ENCODE measurements around the gene MYO1E.
A peak's percentile ranks its signal among the peaks of the same experiment; 100 is the strongest.

Gene MYO1E

DNA sequence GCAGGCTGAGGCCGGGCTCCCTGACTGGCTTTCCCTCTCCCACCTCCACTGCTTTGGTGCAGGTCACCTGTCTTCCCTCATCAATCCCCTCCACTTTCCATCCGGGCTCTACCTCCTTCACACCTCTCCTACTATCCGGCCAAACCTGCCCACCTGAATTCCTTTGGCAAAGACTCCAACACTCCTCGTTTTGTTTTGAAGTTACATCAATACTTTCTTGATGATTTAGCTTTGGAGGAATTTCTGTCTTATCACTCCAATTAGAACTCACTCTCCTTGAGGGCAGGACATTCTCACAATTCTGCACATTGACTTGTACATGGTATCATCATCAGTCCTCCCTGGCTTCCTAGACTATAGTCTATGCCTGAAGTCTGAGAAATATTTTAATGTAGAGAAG, 145.7 kb downstream of the MYO1E start:
- in situ Hi-C loops (cut with HindIII; ENCODE audit: low pct_ligation_motif_present, low sequenced_read_pairs): no loop called here
- peaks cover 31% of the 10 kb centered on the region for H3K36me3 ChIP-seq (replicated peaks)
- TF ChIP-seq, protein P1, sequence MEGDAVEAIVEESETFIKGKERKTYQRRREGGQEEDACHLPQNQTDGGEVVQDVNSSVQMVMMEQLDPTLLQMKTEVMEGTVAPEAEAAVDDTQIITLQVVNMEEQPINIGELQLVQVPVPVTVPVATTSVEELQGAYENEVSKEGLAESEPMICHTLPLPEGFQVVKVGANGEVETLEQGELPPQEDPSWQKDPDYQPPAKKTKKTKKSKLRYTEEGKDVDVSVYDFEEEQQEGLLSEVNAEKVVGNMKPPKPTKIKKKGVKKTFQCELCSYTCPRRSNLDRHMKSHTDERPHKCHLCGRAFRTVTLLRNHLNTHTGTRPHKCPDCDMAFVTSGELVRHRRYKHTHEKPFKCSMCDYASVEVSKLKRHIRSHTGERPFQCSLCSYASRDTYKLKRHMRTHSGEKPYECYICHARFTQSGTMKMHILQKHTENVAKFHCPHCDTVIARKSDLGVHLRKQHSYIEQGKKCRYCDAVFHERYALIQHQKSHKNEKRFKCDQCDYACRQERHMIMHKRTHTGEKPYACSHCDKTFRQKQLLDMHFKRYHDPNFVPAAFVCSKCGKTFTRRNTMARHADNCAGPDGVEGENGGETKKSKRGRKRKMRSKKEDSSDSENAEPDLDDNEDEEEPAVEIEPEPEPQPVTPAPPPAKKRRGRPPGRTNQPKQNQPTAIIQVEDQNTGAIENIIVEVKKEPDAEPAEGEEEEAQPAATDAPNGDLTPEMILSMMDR (IDR thresholded peaks at IDR 0.05; ENCODE audit: low read depth, low read length, missing control alignments): no peak
- H3K27ac ChIP-seq: no peak overlapping the region
- DNase-seq: no peak
- no peak overlapping the region for H3K4me3 ChIP-seq (ENCODE audit: low read depth, low read length)
- no peaks in the 10 kb centered on the region for H3K27me3 ChIP-seq (replicated peaks)

DNA sequence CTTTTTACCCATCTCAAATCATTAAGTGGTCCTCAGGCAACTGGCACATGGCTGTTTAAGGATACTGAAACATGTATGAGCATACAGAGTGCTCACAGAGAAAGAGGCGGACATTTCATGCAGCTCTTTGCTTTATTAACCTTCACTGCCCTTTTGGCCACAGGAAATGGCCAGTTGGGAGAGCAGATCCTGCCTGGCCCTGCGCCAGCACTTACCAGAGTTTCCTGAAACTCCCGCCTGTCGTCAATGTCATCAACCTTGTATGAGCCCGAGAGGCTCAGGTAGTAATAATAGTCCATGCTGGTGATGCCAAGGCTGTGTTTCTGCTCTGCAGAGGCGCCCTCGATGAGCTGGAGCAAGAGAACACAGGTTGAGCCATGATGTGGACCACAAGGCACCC, 148.2 kb downstream of the MYO1E start:
- peak; percentile 18 for DNase-seq
- H3K27me3 ChIP-seq (replicated peaks): no peaks in the 10 kb centered on the region
- H3K4me3 ChIP-seq (ENCODE audit: low read depth, low read length): no peak overlapping the region
- in situ Hi-C loops (cut with HindIII; ENCODE audit: low pct_ligation_motif_present, low sequenced_read_pairs): no loop called here
- H3K27ac ChIP-seq: no peak overlapping the region
- peaks cover 44% of the 10 kb centered on the region for H3K36me3 ChIP-seq (replicated peaks)
- TF ChIP-seq, protein P1 (IDR thresholded peaks at IDR 0.05; ENCODE audit: low read depth, low read length, missing control alignments): no peak

DNA sequence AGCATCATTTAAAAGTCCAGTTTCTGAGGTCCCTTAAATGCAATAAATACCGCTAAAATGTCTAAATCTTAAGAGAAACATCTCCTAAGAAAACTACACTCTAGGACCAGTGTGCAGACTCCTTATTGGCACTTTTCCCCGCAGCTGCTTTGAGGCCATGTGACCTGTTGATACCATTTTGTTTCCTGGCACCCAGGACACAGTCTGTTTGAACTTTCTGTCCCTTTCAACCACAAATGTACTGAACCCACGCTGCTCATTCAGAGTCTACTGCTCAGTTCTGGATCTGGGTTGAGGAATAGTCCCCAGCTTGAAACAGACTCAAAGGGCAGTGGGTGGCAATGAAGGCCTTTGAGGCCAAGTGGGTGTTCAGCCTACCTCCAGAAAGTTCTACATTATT, 148.9 kb downstream of the MYO1E start:
- no peak for DNase-seq
- in situ Hi-C loops (cut with HindIII; ENCODE audit: low pct_ligation_motif_present, low sequenced_read_pairs): no loop called here
- Histone ChIP-seq H3K4me3 (ENCODE audit: low read depth, low read length) (no peak overlapping the region), H3K27ac (no peak overlapping the region), H3K27me3 (replicated peaks) (no peaks in the 10 kb centered on the region), H3K36me3 (replicated peaks) (peaks cover 47% of the 10 kb centered on the region)
- TF ChIP-seq, protein P1 (IDR thresholded peaks at IDR 0.05; ENCODE audit: low read depth, low read length, missing control alignments): no peak

DNA sequence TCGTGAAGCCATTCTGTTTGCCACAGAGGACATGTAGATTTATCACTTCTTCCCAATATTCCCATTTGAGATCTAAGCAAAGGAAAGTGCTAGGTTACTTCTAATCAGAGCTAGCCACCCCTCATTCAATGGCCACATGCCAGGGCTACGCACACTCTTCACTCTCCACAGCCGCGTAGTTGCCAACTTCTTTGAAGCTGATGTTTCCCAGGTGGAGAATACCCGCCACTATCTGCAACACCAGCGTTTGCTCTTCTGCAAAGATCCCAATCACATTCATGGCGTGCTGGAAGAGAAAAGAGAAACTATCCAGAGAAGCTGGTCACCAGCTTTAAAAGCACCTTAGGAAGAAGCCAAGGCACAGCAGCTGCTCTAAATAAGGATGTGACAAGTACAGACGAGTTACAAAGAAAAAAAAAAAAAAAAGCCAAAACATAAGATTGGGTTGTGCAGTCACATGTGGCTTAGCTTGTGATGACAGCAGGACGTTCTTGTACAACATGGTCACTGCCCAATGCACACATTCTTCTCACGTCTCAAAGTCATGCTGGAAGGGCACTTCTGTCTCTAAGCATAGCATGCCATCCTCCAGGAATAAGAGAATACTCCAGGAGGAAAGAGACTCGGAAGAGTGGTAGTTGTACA, 149.6 kb downstream of the MYO1E start:
- no peak overlapping the region for H3K4me3 ChIP-seq (ENCODE audit: low read depth, low read length)
- TF ChIP-seq, protein P1 (IDR thresholded peaks at IDR 0.05; ENCODE audit: low read depth, low read length, missing control alignments): no peak
- DNase-seq: no peak
- H3K36me3 ChIP-seq (replicated peaks): peaks cover 52% of the 10 kb centered on the region
- in situ Hi-C loops (cut with HindIII; ENCODE audit: low pct_ligation_motif_present, low sequenced_read_pairs): no loop called here
- peak overlapping the region; percentile 51 for H3K27ac ChIP-seq
- H3K27me3 ChIP-seq (replicated peaks): no peaks in the 10 kb centered on the region

DNA sequence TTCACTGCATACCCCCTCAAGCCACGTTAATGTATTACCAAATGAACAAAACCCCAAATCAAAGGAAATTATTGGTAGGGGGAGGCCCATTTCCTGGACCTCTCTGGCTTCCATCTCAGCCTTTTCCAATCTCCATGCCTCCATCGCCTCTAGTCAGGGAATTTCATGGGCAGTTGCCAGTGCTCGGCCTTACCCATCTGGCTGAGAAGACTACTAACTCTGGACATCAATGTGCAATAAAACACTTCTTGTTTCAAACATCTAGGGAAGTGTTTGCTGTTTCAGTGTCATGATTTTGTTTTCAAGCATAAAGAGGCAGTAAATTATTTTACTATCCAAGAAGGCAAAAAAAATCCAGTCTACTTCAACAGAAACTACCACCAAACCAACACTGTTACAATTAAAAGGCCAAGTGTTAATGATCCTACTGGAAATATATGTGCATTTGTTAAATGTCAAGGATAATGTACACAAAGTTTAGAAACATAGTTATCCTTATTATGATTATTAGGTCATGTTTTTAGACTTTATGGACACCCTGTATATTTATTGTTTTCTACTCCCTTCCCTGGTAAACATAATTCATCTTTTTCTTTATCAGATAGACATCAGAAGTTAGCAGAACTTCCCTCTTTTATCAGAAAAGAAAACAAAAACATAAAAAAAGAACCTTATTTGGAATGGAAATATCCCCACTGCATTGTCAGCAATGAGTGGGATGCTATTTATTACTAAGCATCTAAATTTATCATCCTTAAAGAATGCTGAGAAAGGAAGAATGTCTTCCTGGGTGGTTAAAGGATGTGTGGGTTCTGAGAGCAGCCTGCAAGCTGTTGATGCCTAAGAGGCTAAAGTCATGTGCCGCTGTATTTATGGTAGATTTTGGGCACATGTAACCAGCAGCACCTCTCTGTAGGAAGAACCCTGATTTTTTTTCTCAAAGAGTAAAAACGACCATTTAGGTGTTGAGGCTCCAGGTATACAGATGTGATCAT, 150.9 kb downstream of the MYO1E start:
- TF ChIP-seq, protein P1 (IDR thresholded peaks at IDR 0.05; ENCODE audit: low read depth, low read length, missing control alignments): no peak
- DNase-seq: peak; percentile 76
- Histone ChIP-seq H3K4me3 (ENCODE audit: low read depth, low read length) (no peak overlapping the region), H3K36me3 (replicated peaks) (peaks cover 51% of the 10 kb centered on the region), H3K27ac (peak overlapping the region; percentile 69), H3K27me3 (replicated peaks) (no peaks in the 10 kb centered on the region)
- in situ Hi-C loops (cut with HindIII; ENCODE audit: low pct_ligation_motif_present, low sequenced_read_pairs): no loop called here
